Gastroesophageal sphincter (tissue), 4 donors: ENCODE measurements around the gene CENPA. TPM values are rescaled to one million over a fixed set of nuclear protein-coding genes. Genes with fewer than 3 reads are reported as not detected.

Experiments
- ATAC-seq: fragments of 150-250 bp; one replicate; pipeline ENCODE4 v1.9.1; 2016; ENCODE audit warnings: mild to moderate bottlenecking, moderate library complexity
- H3K27ac ChIP-seq, 4 donors: fragments of 200-600 bp; sonication (generic) in 3 of 4; 1 replicate in 3 of 4; 2 replicates in 1 of 4; pipeline ENCODE4 v1.5.1; 2016 to 2019
- H3K27me3 ChIP-seq: fragments of 200-600 bp; sonication (generic); one replicate; pipeline ENCODE4 v1.5.1; 2019
- H3K36me3 ChIP-seq, 2 donors: fragments of 200-600 bp; sonication (generic); one replicate each; pipeline ENCODE4 v1.5.1; 2019; ENCODE audit warnings: control low read depth in 1 of 2
- H3K4me1 ChIP-seq, 3 donors: fragments of 200-600 bp; sonication (generic); 1 replicate in 2 of 3; 2 replicates in 1 of 3; pipeline ENCODE4 v1.5.1; 2016 to 2019; ENCODE audit warnings: control low read depth in 2 of 3
- H3K4me3 ChIP-seq, 2 donors: fragments of 200-600 bp; sonication (generic); one replicate each; pipeline ENCODE4 v1.5.1; 2019; ENCODE audit warnings: mild to moderate bottlenecking in 1 of 2, moderate library complexity in 1 of 2
- H3K9me3 ChIP-seq, 3 donors: fragments of 200-600 bp; sonication (generic); one replicate each; pipeline ENCODE4 v1.5.1; 2017 to 2019; ENCODE audit warnings: control low read depth in 2 of 3
- CTCF ChIP-seq, 4 experiments: fragments of 200-600 bp in 2 of 4; fragments of 450-650 bp in 2 of 4; sonication (generic) in 1 of 4; IDR thresholded peaks; one replicate each; pipeline ENCODE4 v1.5.1; 2017 to 2019; ENCODE audit warnings: antibody characterized with exemption in 4 of 4, mild to moderate bottlenecking in 2 of 4, moderate library complexity in 2 of 4
- EP300 ChIP-seq: sonication (generic); formaldehyde crosslinking; IDR thresholded peaks from one replicate; pipeline ENCODE4 v1.6.1; 2017; ENCODE audit warnings: antibody characterized with exemption, mild to moderate bottlenecking
- POLR2A ChIP-seq, 2 donors: fragments of 450-650 bp; IDR thresholded peaks; one replicate each; pipeline ENCODE4 v1.6.1; 2017; ENCODE audit warnings: antibody characterized with exemption in 2 of 2, mild to moderate bottlenecking in 2 of 2, moderate library complexity in 1 of 2
- POLR2AphosphoS5 ChIP-seq: sonication (generic); formaldehyde crosslinking; IDR thresholded peaks from one replicate; pipeline ENCODE4 v1.6.1; 2017; ENCODE audit warnings: antibody characterized with exemption
- WGBS, 2 donors: methylation state at CpG; one replicate each; pipeline ENCODE4 v1.1.5; 2018; ENCODE audit warnings: low coverage in 1 of 2; 5-methylcytosine and 5-hydroxymethylcytosine counted together
- total RNA-seq, 4 donors: library from RNA; depleted of rRNA; stranded (reverse); fragments of >200 nt; gene quantifications; one replicate each; pipeline ENCODE4 v1.1.0, GENCODE V29; 2016

Gene CENPA
- total RNA-seq, 4 donors from 2014 or later = not detected

GRCh38 chr2:26752656-26753055, 33.2 kb upstream of the CENPA start:
- Histone ChIP-seq H3K36me3 (no peaks in the 10 kb centered on the region), H3K4me3 (no peak overlapping the region), H3K9me3 (no peaks in the 10 kb centered on the region), H3K27ac (no peak overlapping the region), H3K4me1 (peaks cover 0 to 3% (median 0%) of the 10 kb centered on the region in 3 donors), H3K27me3 (no peaks in the 10 kb centered on the region)
- no peak for ATAC-seq
- 67 to 81% methylated on average over 3 of the region's 3 CpGs for WGBS, 2 donors
- TF ChIP-seq POLR2AphosphoS5 = no peak
- no peak for TF ChIP-seq CTCF (IDR thresholded peaks at IDR 0.05)
- no peak for TF ChIP-seq POLR2A (IDR thresholded peaks at IDR 0.05)
- TF ChIP-seq EP300 = no peak

DNA sequence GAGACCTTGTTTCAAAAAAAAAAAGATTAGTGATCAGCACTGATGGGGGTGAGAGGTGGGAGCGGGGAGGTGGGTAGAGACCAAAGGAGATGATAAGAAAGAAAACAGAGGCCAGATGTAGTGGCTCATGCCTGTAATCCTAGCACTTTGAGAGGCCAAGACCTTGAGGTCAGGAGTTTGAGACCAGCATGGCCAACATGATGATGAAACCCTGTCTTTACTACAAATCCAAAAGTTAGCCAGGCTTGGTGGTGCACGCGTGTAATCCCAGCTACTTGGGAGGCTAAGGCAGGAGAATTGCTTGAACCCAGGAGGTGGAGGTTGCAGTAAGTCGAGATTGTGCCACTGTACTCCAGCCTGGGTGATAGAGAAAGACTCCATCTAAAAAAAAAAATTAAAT, 31.3 kb upstream of the CENPA start:
- no peak for ATAC-seq
- Histone ChIP-seq H3K9me3 (no peaks in the 10 kb centered on the region), H3K27ac (no peak overlapping the region), H3K36me3 (no peaks in the 10 kb centered on the region), H3K27me3 (no peaks in the 10 kb centered on the region), H3K4me3 (no peak overlapping the region), H3K4me1 (peaks cover 0 to 18% (median 6%) of the 10 kb centered on the region in 3 donors)
- WGBS, 2 donors = 86 to 90% methylated on average over 1 to 4 of the region's 4 CpGs
- no peak for TF ChIP-seq EP300
- no peak for TF ChIP-seq CTCF (IDR thresholded peaks at IDR 0.05)
- no peak for TF ChIP-seq POLR2AphosphoS5
- no peak for TF ChIP-seq POLR2A (IDR thresholded peaks at IDR 0.05)

DNA sequence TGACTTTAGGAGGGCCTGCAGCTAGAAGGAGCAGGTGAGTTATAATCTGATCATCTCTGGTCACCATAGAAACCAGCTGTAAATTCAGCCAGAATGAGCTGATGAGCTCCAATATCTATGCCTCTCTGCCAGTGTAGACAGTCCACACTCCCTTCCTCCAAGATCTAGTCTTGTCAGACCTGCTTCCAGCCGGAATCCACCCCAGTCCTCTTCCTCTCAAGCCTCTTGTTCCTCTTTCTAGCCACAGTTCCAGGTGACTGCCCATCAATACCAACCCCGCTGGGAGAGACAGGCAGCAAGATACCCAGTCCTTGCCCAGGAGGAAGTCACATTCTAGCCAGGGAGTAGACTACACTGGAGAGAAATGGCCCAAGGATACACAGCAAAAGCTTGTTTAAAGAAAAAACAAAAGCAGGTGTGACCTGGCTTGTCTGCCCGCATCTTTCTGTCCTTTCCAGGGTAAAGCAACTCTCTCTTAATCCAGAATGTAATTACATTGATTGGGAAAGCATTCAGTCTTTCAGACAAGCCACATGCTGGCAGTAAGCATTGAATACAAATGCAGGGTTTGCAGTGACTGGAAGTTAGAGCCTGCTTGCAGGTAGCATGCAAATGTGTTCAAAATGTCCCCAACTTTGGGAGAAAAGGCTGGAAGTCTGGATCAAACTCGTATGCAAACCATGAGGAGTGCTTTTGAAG, 30.7 kb upstream of the CENPA start:
- no peak for TF ChIP-seq CTCF (IDR thresholded peaks at IDR 0.05)
- TF ChIP-seq POLR2AphosphoS5 = no peak
- TF ChIP-seq EP300 = no peak
- no peak for TF ChIP-seq POLR2A (IDR thresholded peaks at IDR 0.05)
- H3K4me3 ChIP-seq = no peak overlapping the region
- H3K27ac ChIP-seq = no peak overlapping the region
- peaks cover 0 to 18% (median 6%) of the 10 kb centered on the region in 3 donors for H3K4me1 ChIP-seq
- WGBS, 2 donors = 68 to 77% methylated on average over 4 of the region's 4 CpGs
- no peaks in the 10 kb centered on the region for H3K36me3 ChIP-seq
- H3K27me3 ChIP-seq = no peaks in the 10 kb centered on the region
- H3K9me3 ChIP-seq = no peaks in the 10 kb centered on the region
- ATAC-seq = no peak

- no peak for ATAC-seq
- H3K36me3 ChIP-seq = no peaks in the 10 kb centered on the region
- H3K27ac ChIP-seq = no peak overlapping the region
- H3K27me3 ChIP-seq = no peaks in the 10 kb centered on the region
- peaks cover 0 to 18% (median 6%) of the 10 kb centered on the region in 3 donors for H3K4me1 ChIP-seq
- no peaks in the 10 kb centered on the region for H3K9me3 ChIP-seq
- no peak overlapping the region for H3K4me3 ChIP-seq
- 80 to 86% methylated on average over 2 to 5 of the region's 5 CpGs for WGBS, 2 donors
- TF ChIP-seq POLR2AphosphoS5 (no peak), EP300 (no peak), CTCF (IDR thresholded peaks at IDR 0.05) (no peak), POLR2A (IDR thresholded peaks at IDR 0.05) (no peak)
Observed at GRCh38 chr2:26756337-26756736, 29.5 kb upstream of the CENPA start.
